SK-N-SH (cell line): ENCODE measurements around the gene PPP1R13L. TPM values are rescaled to one million over a fixed set of nuclear protein-coding genes. Genes with fewer than 3 reads are reported as not detected.
"Not testable (repeated sequence)": the region's sequence is repeated elsewhere in the genome, so short reads cannot be mapped to it uniquely, and the experiment has no call there.

Experiments used
- CTCF ChIA-PET: fragments of 300-600, 350-600 bp; formaldehyde crosslinking; extraction: SDS; loops from one replicate; lab custom pipeline; 2021; lab: Yijun Ruan, JAX
- POLR2A ChIA-PET: fragments of 350-600 bp; sonication (Branson Sonifier 250); formaldehyde crosslinking; extraction: SDS; loops from one replicate; lab custom pipeline; 2020; ENCODE audit warnings: antibody characterized with exemption, inconsistent platforms; lab: Yijun Ruan, JAX
- DNase-seq: peaks from one replicate; pipeline ENCODE4 v3.0.0; 2012
- H2AFZ ChIP-seq: fragments of 200-600 bp; sonication (generic); 2 replicates; pipeline ENCODE4 v1.8.1; 2016; ENCODE audit warnings: antibody characterized with exemption, mild to moderate bottlenecking, low read depth
- H3F3A ChIP-seq: fragments of 200-600 bp; sonication (generic); replicated peaks from 2 replicates; pipeline ENCODE3; 2016; ENCODE audit warnings: antibody characterized with exemption, mild to moderate bottlenecking; ENCODE audit not compliant: insufficient read depth
- H3K27ac ChIP-seq, 2 experiments: fragments of 200-500 bp in 1 of 2; fragments of 200-600 bp in 1 of 2; sonication (Bioruptor generic) in 1 of 2; sonication (generic), shearing (Covaris generic) in 1 of 2; 2 replicates each; pipeline versions ENCODE4 v1.5.1 to v1.6.1; 2014 to 2016; ENCODE audit warnings: low read depth in 2 of 2, inconsistent platforms in 1 of 2, low read length in 1 of 2, mild to moderate bottlenecking in 1 of 2, mixed read lengths in 1 of 2
- H3K27me3 ChIP-seq: fragments of 200-600 bp; sonication (generic), shearing (Covaris generic); 2 replicates; pipeline ENCODE4 v1.6.1; 2016; ENCODE audit warnings: mixed run types; ENCODE audit not compliant: insufficient read depth
- H3K36me3 ChIP-seq, 2 experiments: fragments of 200-500 bp in 1 of 2; fragments of 200-600 bp in 1 of 2; sonication (Bioruptor generic) in 1 of 2; sonication (generic) in 1 of 2; replicated peaks in 1 of 2; 2 replicates each; pipeline versions ENCODE3 to v1.5.1; 2014 to 2016; ENCODE audit warnings: low read length in 1 of 2, mild to moderate bottlenecking in 1 of 2; ENCODE audit not compliant: insufficient read depth in 2 of 2, control insufficient read depth in 1 of 2
- H3K4me1 ChIP-seq, 2 experiments: fragments of 200-500 bp in 1 of 2; fragments of 200-600 bp in 1 of 2; sonication (Bioruptor generic) in 1 of 2; sonication (generic), shearing (Covaris generic) in 1 of 2; 2 replicates each; pipeline versions ENCODE4 v1.5.1 to v1.6.1; 2014 to 2016; ENCODE audit warnings: low read depth in 1 of 2, low read length in 1 of 2, mixed run types in 1 of 2; ENCODE audit not compliant: insufficient read depth in 2 of 2, control insufficient read depth in 1 of 2
- H3K4me2 ChIP-seq: fragments of 200-600 bp; sonication (generic), shearing (Covaris generic); 2 replicates; pipeline ENCODE4 v1.6.1; 2017; ENCODE audit warnings: mixed run types
- H3K4me3 ChIP-seq, 2 experiments: fragments of 200-500 bp in 1 of 2; fragments of 200-600 bp in 1 of 2; sonication (Bioruptor generic) in 1 of 2; sonication (generic), shearing (Covaris generic) in 1 of 2; 2 replicates each; pipeline versions ENCODE4 v1.5.1 to v1.8.1; 2014 to 2016; ENCODE audit warnings: low read depth in 2 of 2, inconsistent platforms in 1 of 2, low read length in 1 of 2, mild to moderate bottlenecking in 1 of 2, mixed read lengths in 1 of 2, moderate library complexity in 1 of 2
- H3K79me2 ChIP-seq: fragments of 200-600 bp; sonication (generic); 2 replicates; pipeline ENCODE4 v1.8.1; 2017; ENCODE audit warnings: mild to moderate bottlenecking; ENCODE audit not compliant: insufficient read depth
- H3K9ac ChIP-seq: fragments of 200-600 bp; sonication (generic); 2 replicates; pipeline ENCODE4 v1.6.1; 2017; ENCODE audit warnings: mixed run types
- H3K9me2 ChIP-seq: fragments of 200-600 bp; sonication (generic); 2 replicates; pipeline ENCODE4 v1.6.1; 2017; ENCODE audit warnings: mixed run types
- H3K9me3 ChIP-seq: fragments of 200-600 bp; sonication (generic); 2 replicates; pipeline ENCODE4 v1.6.1; 2017; ENCODE audit warnings: mixed run types, mild to moderate bottlenecking, moderate library complexity
- H4K20me1 ChIP-seq: fragments of 200-600 bp; sonication (generic); 2 replicates; pipeline ENCODE4 v1.6.1; 2017; ENCODE audit warnings: mild to moderate bottlenecking, mixed run types; ENCODE audit not compliant: insufficient read depth
- CHD2 ChIP-seq: fragments of 150-350 bp; IDR thresholded peaks from 2 replicates; pipeline ENCODE4 v1.6.1; 2018; ENCODE audit warnings: low read length; ENCODE audit not compliant: partially characterized antibody
- ELF1 ChIP-seq: IDR thresholded peaks from 2 replicates; pipeline ENCODE4 v1.4.0; 2012
- EZH2phosphoT487 ChIP-seq: fragments of 200-600 bp; sonication (generic); IDR thresholded peaks from 2 replicates; pipeline ENCODE4 v1.6.1; 2017; ENCODE audit warnings: low read depth, mixed run types, mild to moderate bottlenecking, antibody characterized with exemption, moderate library complexity, borderline replicate concordance
- JUND ChIP-seq: IDR thresholded peaks from 2 replicates; pipeline ENCODE4 v1.4.0; 2012
- MEF2A ChIP-seq: IDR thresholded peaks from 2 replicates; pipeline ENCODE4 v1.4.0; 2012; ENCODE audit warnings: low read depth, borderline replicate concordance
- MXI1 ChIP-seq: IDR thresholded peaks from 2 replicates; pipeline ENCODE4 v1.6.1; 2012; ENCODE audit warnings: mild to moderate bottlenecking, low read depth, low read length, improper control_type of control experiment
- NRF1 ChIP-seq: IDR thresholded peaks from 2 replicates; pipeline ENCODE4 v1.6.1; 2012; ENCODE audit warnings: low read depth, mild to moderate bottlenecking, low read length
- POLR2AphosphoS5 ChIP-seq: IDR thresholded peaks from 2 replicates; pipeline ENCODE4 v1.6.1; 2012; ENCODE audit warnings: low read depth, low read length
- RAD21 ChIP-seq: IDR thresholded peaks from 2 replicates; pipeline ENCODE4 v1.6.1; 2012; ENCODE audit warnings: mild to moderate bottlenecking, low read length
- SIN3A ChIP-seq: IDR thresholded peaks from 2 replicates; pipeline ENCODE4 v1.6.1; 2012; ENCODE audit warnings: low read depth, mild to moderate bottlenecking, low read length, moderate library complexity, borderline replicate concordance
- SMC3 ChIP-seq: IDR thresholded peaks from 2 replicates; pipeline ENCODE4 v1.6.1; 2012; ENCODE audit warnings: low read depth, low read length, improper control_type of control experiment
- TEAD4 ChIP-seq: IDR thresholded peaks from 2 replicates; pipeline ENCODE4 v1.4.0; 2012; ENCODE audit warnings: mild to moderate bottlenecking, borderline replicate concordance; ENCODE audit not compliant: insufficient read depth
- WGBS: methylation state at CpG from one replicate; pipeline ENCODE4 v1.1.6; 2017; ENCODE audit warnings: low lambda C conversion rate; 5-methylcytosine and 5-hydroxymethylcytosine counted together
- polyA plus RNA-seq, 3 experiments: library from polyadenylated mRNA; depleted of rRNA; stranded (reverse); fragments of >200 nt; gene quantifications; 2 replicates each; pipeline ENCODE4 v1.2.3, GENCODE V29; 2012
- TF ChIP-seq, protein P1 (sequence below): IDR thresholded peaks from 2 replicates; pipeline ENCODE4 v1.6.1; 2012; ENCODE audit warnings: mild to moderate bottlenecking, low read depth, low read length, moderate library complexity
- TF ChIP-seq, protein P2 (sequence below): IDR thresholded peaks from 2 replicates; pipeline ENCODE4; 2012
- TF ChIP-seq, protein P3 (sequence below): IDR thresholded peaks from 2 replicates; pipeline ENCODE4 v1.4.0; 2012; ENCODE audit warnings: low read depth
- TF ChIP-seq, protein P4 (sequence below): IDR thresholded peaks from 2 replicates; pipeline ENCODE4 v1.4.0; 2012; ENCODE audit warnings: low read depth, borderline replicate concordance
- TF ChIP-seq, protein P5 (sequence below): IDR thresholded peaks from 2 replicates; pipeline ENCODE4 v1.4.0; 2012; ENCODE audit warnings: low read depth, borderline replicate concordance
- TF ChIP-seq, protein P6 (sequence below): fragments of 150-350 bp; IDR thresholded peaks from 2 replicates; pipeline ENCODE4 v1.6.1; 2017; ENCODE audit warnings: antibody characterized with exemption, low read length, low read depth, borderline replicate concordance

Gene PPP1R13L
- polyA plus RNA-seq, 1 of the 3 experiments (the other 2 are of a cell fraction), result 18.0 TPM

DNA sequence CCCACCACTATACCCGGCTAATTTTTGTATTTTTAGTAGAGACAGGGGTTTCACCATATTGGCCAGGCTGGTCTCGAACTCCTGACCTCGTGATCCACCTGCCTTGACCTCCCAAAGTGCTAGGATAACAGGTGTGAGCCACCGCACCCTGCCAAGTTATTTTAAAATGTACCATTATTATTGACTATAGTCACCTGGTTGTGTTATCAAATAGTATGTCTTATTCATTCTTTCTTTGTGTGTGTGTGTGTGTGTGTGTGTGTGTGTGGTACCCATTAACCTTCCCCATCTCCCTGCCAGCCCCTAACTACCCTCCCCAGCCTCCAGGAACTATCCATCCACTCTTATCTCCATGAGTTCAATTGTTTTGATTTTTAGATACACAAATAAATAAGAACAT, 5.5 kb upstream of the PPP1R13L start:
- H3K9me2 ChIP-seq, H3K27ac ChIP-seq, H2AFZ ChIP-seq, POLR2A ChIA-PET, H3K4me2 ChIP-seq, DNase-seq, H3K27me3 ChIP-seq, H3K9me3 ChIP-seq, H3K9ac ChIP-seq, H3K4me3 ChIP-seq, H3K4me1 ChIP-seq, H4K20me1 ChIP-seq: not testable (repeated sequence)
- peaks cover 12% of the 10 kb centered on the region for H3F3A ChIP-seq
- H3K36me3 ChIP-seq, result peaks cover 16 to 41% of the 10 kb centered on the region in 2 experiments
- peaks cover 32% of the 10 kb centered on the region for H3K79me2 ChIP-seq
- WGBS, result 98% methylated on average over 4 of the region's 4 CpGs
- CTCF ChIA-PET, result interaction anchor here (1.7 kb wide), 1 partner anchor 68 kb away, joined by 4 read pairs; no protein-coding TSS in a partner anchor

DNA sequence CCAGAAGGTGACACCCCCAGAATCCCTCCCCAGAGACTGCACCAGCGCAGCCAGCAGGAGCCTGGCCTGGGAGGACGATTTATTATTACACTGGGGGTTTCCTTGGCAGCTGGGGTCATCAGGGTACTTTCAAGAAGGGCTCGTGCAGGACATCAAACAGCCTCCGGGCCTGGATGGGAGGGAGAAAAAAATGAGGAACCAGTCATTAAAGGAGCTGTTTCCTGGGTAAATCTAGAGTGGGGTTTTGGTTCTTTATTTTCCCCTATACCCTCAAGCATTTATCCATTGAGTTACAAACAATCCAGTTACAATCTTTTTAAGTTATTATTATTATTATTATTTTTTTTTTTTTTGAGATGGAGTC, 4.7 kb upstream of the PPP1R13L start:
- 81% methylated on average over 4 of the region's 4 CpGs for WGBS
- Histone ChIP-seq H3K27me3 (no peaks in the 10 kb centered on the region), H3F3A (peaks cover 12% of the 10 kb centered on the region), H3K9ac (no peak overlapping the region), H3K4me2 (no peak overlapping the region), H3K27ac (no peak overlapping the region), H3K36me3 (peaks cover 12 to 36% of the 10 kb centered on the region in 2 experiments), H3K4me3 (no peak overlapping the region), H3K9me3 (no peaks in the 10 kb centered on the region), H2AFZ (no peak overlapping the region), H3K9me2 (no peaks in the 10 kb centered on the region), H3K4me1 (peaks cover 4 to 13% of the 10 kb centered on the region in 2 experiments; a peak in 2 of 4 replicates), H4K20me1 (no peaks in the 10 kb centered on the region), H3K79me2 (peaks cover 30% of the 10 kb centered on the region)
- DNase-seq, result no peak
- ChIA-PET POLR2A (no interaction called here), CTCF (interaction anchor here (0.6 to 2.7 kb wide), 3 partner anchors 69 to 76 kb away, joined by 3 to 14 read pairs (median 4); no protein-coding TSS in a partner anchor)
- TF ChIP-seq CHD2 (no peak), MXI1 (no peak), RAD21 (no peak), TEAD4 (no peak), NRF1 (no peak), MEF2A (no peak), EZH2phosphoT487 (no peak), ELF1 (no peak), JUND (no peak), SIN3A (no peak), POLR2AphosphoS5 (no peak), SMC3 (no peak)
- TF ChIP-seq, protein P1, sequence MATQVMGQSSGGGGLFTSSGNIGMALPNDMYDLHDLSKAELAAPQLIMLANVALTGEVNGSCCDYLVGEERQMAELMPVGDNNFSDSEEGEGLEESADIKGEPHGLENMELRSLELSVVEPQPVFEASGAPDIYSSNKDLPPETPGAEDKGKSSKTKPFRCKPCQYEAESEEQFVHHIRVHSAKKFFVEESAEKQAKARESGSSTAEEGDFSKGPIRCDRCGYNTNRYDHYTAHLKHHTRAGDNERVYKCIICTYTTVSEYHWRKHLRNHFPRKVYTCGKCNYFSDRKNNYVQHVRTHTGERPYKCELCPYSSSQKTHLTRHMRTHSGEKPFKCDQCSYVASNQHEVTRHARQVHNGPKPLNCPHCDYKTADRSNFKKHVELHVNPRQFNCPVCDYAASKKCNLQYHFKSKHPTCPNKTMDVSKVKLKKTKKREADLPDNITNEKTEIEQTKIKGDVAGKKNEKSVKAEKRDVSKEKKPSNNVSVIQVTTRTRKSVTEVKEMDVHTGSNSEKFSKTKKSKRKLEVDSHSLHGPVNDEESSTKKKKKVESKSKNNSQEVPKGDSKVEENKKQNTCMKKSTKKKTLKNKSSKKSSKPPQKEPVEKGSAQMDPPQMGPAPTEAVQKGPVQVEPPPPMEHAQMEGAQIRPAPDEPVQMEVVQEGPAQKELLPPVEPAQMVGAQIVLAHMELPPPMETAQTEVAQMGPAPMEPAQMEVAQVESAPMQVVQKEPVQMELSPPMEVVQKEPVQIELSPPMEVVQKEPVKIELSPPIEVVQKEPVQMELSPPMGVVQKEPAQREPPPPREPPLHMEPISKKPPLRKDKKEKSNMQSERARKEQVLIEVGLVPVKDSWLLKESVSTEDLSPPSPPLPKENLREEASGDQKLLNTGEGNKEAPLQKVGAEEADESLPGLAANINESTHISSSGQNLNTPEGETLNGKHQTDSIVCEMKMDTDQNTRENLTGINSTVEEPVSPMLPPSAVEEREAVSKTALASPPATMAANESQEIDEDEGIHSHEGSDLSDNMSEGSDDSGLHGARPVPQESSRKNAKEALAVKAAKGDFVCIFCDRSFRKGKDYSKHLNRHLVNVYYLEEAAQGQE, result no peak
- TF ChIP-seq, protein P2, sequence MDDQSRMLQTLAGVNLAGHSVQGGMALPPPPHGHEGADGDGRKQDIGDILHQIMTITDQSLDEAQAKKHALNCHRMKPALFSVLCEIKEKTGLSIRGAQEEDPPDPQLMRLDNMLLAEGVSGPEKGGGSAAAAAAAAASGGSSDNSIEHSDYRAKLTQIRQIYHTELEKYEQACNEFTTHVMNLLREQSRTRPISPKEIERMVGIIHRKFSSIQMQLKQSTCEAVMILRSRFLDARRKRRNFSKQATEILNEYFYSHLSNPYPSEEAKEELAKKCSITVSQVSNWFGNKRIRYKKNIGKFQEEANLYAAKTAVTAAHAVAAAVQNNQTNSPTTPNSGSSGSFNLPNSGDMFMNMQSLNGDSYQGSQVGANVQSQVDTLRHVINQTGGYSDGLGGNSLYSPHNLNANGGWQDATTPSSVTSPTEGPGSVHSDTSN, result no peak
- TF ChIP-seq, protein P3, sequence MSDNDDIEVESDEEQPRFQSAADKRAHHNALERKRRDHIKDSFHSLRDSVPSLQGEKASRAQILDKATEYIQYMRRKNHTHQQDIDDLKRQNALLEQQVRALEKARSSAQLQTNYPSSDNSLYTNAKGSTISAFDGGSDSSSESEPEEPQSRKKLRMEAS, result no peak
- TF ChIP-seq, protein P4, sequence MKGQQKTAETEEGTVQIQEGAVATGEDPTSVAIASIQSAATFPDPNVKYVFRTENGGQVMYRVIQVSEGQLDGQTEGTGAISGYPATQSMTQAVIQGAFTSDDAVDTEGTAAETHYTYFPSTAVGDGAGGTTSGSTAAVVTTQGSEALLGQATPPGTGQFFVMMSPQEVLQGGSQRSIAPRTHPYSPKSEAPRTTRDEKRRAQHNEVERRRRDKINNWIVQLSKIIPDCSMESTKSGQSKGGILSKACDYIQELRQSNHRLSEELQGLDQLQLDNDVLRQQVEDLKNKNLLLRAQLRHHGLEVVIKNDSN, result no peak
- TF ChIP-seq, protein P5, sequence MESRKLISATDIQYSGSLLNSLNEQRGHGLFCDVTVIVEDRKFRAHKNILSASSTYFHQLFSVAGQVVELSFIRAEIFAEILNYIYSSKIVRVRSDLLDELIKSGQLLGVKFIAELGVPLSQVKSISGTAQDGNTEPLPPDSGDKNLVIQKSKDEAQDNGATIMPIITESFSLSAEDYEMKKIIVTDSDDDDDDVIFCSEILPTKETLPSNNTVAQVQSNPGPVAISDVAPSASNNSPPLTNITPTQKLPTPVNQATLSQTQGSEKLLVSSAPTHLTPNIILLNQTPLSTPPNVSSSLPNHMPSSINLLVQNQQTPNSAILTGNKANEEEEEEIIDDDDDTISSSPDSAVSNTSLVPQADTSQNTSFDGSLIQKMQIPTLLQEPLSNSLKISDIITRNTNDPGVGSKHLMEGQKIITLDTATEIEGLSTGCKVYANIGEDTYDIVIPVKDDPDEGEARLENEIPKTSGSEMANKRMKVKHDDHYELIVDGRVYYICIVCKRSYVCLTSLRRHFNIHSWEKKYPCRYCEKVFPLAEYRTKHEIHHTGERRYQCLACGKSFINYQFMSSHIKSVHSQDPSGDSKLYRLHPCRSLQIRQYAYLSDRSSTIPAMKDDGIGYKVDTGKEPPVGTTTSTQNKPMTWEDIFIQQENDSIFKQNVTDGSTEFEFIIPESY, result no peak
- TF ChIP-seq, protein P6, sequence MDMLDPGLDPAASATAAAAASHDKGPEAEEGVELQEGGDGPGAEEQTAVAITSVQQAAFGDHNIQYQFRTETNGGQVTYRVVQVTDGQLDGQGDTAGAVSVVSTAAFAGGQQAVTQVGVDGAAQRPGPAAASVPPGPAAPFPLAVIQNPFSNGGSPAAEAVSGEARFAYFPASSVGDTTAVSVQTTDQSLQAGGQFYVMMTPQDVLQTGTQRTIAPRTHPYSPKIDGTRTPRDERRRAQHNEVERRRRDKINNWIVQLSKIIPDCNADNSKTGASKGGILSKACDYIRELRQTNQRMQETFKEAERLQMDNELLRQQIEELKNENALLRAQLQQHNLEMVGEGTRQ, result no peak
